ENCODE measurements around the gene ISY1.
A peak's percentile ranks its signal among the peaks of the same experiment; 100 is the strongest.
"Not testable (repeated sequence)": the region's sequence is repeated elsewhere in the genome, so short reads cannot be mapped to it uniquely, and the experiment has no call there.

ISY1 gene
- 28.7 to 33.1 reads per million in 2 experiments for total RNA-seq

DNA sequence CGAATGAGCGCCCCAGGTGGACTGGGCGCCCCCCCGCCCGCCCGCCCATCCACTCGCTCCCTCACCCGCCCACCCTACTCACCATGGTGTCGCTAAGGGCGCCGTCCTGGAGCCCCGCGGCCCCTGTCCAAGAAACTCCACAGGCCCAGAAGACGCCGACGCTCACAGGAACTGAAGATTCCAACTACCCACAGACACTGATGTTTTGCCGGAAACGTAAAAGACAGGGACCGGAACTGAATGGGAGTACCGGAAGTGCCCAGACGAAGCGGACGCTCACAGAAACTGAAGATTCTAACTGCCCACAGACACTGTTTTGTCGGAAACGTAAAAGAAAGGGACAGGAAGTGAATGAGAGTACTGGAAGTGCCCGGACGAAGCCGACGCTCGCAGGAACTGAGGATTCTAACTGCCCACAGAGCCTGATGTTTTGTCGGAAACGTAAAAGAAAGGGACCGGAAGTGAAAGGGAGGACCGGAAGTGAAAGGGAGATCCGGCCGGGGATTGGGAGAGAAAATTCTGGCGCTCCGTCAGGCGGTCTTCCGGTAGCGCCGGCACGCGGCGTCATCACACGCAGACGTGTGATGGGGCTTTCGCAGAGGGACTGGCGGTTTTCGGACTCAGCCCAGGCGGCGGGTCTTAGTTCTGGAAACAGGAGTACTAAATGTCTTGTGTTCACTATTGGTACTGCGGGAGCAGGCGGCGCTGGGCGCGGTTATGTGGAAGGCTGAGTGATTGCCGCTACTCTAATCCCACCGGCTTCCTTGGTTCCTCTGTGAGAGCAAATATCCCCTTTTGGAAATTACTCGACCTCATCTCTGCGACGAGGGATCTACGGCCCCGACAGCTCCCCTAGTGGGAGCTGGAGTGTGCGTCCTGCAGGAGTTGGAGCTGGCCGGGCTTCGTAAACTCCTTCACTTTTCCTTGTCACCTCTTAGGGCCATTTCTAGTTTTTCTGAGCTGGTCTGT is at the start of gene ISY1:
Gene ISY1 (minus strand): TSS at position 173 of the 969 bp plus-strand sequence. CDS start 88 bp downstream, at position 85.
- DNase-seq (ENCODE audit: low read depth), result peak; percentile 82

DNA sequence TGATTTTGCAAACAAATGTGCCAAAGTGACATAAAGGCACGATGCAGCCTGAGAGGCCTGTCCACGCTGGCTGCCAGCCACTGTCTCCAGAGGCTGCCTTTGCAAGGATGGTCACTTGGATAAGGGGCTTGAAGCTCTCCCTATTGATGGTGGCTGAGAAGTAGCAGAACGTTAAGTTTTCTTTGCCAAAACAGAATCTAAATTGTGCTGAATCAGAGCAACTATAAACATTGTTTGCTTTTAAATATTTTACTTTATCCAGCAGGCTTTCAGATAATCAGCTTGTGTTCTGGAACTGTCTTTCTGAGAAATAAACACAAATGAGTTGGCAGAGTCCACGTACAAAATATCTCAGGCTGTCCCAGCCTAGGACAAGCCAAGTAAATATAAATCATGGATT is 46.6 kb upstream of the ISY1 start:
- no peak for DNase-seq (ENCODE audit: low read depth)

DNA sequence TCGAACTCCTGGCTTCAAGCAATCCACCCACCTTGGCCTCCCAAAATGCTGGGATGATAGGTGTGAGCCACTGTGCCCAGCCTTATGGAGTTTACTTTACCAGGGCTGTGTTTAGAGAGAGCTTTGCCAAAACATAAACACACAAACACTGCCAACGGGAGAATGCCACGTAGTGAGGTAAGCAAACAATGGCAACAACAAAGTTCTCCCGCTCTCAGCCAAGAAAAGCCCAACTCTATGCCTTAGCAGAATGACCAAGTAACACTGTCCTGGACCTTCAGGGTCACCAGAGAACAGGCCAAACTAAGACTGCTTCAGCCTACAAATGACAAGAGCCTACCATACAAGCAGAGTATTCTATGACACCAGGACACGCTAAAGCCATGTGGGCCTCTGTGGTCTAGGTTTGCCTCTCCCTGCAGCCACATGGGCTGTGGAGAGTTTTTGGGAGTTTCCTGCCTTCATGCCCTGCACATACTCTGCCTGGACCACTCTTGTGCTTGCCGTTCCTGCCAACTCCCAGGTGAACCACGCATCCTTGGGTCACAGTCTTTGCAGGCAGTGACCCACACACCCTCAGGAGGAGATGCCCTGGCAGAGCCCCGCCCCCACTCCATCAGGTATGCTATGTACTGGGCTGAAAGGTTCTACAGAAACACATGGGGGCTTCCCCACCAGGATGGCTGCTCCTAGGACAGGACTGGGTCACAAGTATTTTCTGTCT is 44.4 kb upstream of the ISY1 start:
- no peak for DNase-seq (ENCODE audit: low read depth)

GRCh38 chr3:129204473-129204872 is 43.6 kb upstream of the ISY1 start:
- no peak for DNase-seq (ENCODE audit: low read depth)

DNA sequence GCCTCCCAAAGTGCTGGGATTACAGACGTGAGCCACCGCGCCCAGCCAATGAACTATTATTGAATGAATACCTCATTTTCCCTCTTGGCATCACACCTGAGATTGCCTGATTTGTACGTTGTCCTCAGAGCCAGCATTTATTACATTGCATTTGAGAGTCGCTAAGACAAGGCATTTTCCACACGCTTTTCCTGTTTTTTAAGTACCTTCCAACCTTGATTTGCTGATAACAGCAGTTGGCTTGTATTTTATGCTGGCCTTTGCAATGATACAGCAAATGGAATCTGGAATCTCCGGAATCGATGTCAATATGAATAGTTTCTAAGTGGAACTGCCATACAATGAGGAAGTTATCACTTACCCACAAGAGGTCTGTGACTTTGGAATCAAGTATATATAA is 38.5 kb upstream of the ISY1 start:
- no peak for DNase-seq (ENCODE audit: low read depth)

GRCh38 chr3:129197321-129197720 is 36.5 kb upstream of the ISY1 start:
- DNase-seq (ENCODE audit: low read depth), result no peak

DNA sequence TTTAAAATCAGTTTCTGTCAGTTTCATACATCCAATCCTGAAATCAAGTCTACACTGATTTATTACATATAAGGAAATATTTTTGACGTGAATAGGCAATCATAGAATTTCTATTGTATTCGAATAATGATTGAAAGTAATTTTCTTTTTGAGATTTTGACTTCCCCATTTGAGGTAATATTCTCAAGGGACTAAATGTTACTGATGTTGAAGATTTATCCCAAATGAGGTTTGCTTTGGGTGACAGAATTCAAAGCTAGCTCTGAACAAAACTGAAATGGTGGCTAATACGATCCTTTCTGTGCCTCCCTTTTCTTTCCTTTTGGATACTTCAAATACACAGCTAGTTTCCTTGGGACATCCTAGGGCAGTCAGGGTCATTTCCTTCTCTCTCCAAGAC is 35.7 kb upstream of the ISY1 start:
- DNase-seq (ENCODE audit: low read depth), result no peak

GRCh38 chr3:129195731-129196256 is 34.9 kb upstream of the ISY1 start:
- no peak for DNase-seq (ENCODE audit: low read depth)

DNA sequence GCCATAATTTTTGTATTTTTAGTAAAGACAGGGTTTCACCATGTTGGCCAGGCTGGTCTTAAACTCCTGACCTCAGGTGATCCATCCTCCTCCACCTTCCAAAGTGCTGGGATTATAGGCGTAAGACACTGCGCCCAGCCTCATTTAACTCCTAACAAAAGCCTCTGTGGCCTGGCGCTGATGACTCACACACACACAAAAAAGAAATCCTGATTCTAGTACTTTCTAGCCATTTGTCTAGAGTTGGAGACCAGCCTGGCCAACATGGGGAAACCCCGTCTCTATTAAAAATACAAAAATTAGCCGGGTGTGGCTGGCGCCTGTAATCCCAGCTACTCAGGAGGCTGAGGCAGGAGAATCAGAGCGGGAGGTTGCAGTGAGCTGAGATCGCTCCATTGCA is 28.9 kb upstream of the ISY1 start:
- DNase-seq (ENCODE audit: low read depth), result not testable (repeated sequence)

- DNase-seq (ENCODE audit: low read depth), result no peak
Measured at GRCh38 chr3:129187857-129188256, 27.0 kb upstream of the ISY1 start.

DNA sequence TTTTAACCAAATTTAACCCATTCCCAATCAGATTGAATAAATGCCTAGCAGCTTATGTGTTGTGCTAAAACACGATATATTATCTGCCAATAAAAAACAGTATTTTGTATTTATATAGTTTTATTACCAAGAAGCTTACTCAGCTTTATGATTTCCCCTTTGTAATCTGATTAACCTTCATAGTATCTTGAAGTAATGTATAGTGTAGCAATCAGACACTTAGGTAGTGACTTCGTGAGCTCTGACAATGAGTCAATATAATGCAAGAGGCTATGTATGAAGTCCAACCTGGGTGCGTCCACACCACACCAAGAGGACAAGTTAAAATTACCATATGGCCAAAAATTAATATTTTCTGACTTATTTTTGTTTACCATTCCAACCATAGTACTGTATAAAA is 24.9 kb upstream of the ISY1 start:
- no peak for DNase-seq (ENCODE audit: low read depth)

DNA sequence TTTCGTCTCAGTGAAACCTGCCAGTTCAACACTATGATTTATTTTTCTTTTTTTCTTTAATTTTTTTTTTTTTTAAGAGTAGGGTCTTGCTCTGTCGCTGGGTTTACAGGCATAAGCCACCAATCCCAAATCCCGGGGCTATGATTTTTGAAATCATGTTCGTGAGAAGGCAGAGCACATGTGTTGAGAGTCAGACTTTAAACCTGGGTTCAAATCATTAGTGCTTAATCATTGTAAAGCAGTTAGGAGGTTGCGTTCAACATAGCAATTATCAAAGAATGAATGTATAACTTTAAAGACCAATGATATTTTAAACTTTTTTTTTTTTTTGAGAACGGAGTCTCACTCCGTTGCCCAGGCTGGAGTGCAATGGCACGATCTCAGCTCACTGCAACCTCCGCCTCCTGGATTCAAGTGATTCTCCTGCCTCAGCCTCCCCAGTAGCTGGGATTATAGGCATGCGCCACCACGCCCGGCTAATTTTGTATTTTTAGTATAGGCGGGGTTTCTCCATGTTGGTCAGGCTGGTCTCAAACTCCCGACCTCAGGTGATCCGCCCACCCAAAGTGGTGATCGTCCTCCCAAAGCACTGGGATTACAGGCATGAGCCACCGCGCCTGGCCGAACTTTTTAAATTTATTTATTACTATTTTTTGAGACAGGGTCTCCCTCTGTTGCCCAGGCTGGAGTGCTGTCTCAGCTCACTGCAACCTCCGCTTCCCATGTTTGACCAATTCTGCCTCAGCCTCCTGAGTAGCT is 24.1 kb upstream of the ISY1 start:
- not testable (repeated sequence) for DNase-seq (ENCODE audit: low read depth)

- DNase-seq (ENCODE audit: low read depth), result no peak
Measured at GRCh38 chr3:129184396-129184657, 23.5 kb upstream of the ISY1 start.

DNA sequence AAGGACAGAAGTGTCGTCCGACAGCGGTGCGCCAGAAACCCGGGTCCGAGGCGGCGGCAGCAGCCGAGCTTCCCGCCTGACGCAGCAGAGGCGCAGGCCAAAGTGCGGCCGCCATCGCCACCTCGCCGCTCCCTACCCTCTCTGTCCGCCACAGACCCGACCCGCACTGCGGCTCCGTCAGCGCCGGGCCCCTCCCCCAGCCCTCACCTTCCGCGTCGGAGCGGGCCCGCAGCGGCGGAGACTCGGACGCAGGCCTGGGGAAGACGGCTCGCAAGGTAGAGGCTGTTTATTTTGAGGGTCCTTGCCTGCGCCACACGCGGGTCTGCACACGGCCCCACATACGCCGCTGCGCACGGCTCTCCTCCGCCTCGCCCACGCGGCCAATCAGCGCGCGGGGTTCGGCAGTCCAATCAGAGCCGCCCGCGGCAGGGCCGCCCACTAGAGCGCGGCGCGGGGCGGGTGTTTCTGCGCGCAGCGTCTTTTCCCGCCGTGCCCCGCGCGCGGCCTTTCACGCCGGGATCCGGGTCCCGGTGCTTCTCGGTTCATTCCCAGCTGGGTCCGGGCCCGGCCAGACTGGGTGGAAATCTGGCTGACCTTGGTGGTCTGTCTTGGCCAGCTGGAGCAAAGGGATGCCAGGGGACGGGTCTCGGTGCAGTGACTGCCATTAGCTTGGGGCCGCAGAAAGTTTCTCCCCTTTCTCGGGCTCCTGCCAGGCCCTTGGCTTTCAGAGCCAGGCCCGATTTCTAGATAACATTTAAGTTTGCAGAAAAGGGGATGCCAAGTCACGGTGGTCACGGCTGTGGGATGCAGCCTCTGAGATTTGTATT is 22.9 kb upstream of the ISY1 start, which contains the start of gene CNBP:
Gene CNBP (minus strand): TSS at position 328 of the 827 bp plus-strand sequence. CDS start 12,139 bp downstream, outside the sequence.
- peak; percentile 88 for DNase-seq (ENCODE audit: low read depth)

- DNase-seq (ENCODE audit: low read depth), result no peak
Measured at GRCh38 chr3:129182390-129183185, 21.7 kb upstream of the ISY1 start.

- no peak for DNase-seq (ENCODE audit: low read depth)
Measured at GRCh38 chr3:129181819-129182218, 21.0 kb upstream of the ISY1 start.

DNA sequence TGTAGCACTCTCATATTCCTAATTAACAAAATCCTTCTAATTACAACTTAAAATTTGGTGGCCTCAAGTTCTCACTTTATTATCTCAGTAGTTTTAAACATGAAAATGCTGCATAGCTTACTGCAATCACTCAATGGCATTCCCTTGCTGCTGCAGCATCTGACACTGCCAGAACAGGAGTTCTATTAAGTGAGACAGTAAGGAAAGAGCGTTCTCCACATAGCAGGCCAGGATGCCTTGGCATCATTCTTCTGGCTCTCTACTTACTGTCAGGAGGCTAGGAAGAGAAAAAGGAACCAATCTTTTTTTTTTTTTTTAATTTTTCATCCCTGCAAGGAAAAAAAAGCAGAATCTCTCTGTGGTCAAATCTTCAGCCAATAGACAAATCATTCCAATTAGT is 19.6 kb upstream of the ISY1 start:
- no peak for DNase-seq (ENCODE audit: low read depth)

DNA sequence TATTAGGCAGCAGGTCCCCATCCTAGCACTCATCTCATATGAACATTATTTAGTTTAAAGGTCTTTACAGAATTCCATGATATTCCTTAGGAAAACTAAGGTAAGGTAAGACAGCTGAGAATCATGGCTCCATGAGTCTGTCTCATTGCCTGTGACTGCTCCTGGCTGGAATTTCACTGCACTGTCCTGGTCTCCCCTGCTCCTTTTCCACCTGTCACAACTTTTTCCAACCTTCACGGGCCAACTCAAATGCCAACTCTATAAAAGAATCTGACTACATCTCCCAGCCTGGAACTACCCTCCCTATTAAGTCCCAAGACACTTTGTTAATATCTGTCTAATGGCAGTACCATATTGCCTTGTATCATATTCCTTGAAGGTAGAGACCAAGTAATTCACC is 15.2 kb upstream of the ISY1 start:
- no peak for DNase-seq (ENCODE audit: low read depth)

- DNase-seq (ENCODE audit: low read depth), result no peak
Measured at GRCh38 chr3:129173725-129174124, 12.9 kb upstream of the ISY1 start.

DNA sequence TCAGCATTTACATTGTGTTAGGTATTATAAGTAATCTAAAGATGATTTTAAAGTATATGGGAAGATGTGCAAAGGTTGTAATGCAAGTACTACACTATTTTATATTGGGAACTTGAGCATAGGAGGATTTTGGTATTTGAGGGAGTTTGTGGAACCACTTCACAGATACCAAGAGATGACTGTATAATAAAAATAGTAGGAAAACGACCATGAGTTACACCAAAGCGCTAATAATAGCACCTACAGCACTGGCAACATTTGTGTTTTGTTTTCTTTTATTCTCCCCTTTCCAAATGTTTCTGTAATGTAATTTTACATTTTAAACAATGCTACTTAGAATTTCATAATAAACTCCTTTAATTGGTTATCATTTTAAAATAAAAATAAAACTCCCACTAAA is 12.3 kb upstream of the ISY1 start:
- no peak for DNase-seq (ENCODE audit: low read depth)
